DOHH2 (cell line): ENCODE results near the gene ARAP1.

Source experiments
- H3F3A ChIP-seq: fragments of 200-600 bp; sonication (generic), shearing (Covaris generic); 2 replicates; pipeline ENCODE4 v1.6.0; 2016; ENCODE audit warnings: antibody characterized with exemption, mild to moderate bottlenecking; ENCODE audit not compliant: control insufficient read depth, insufficient read depth
- H3K27ac ChIP-seq: fragments of 200-600 bp; sonication (generic); 2 replicates; pipeline ENCODE4 v1.5.1; 2014; ENCODE audit warnings: low read depth, mild to moderate bottlenecking, low read length, moderate library complexity
- H3K27me3 ChIP-seq: fragments of 200-600 bp; sonication (generic); 2 replicates; pipeline ENCODE4 v1.6.1; 2014; ENCODE audit warnings: mild to moderate bottlenecking, low read length, mixed read lengths; ENCODE audit not compliant: control insufficient read depth
- H3K36me3 ChIP-seq: fragments of 200-600 bp; sonication (generic); 2 replicates; pipeline ENCODE4 v1.6.1; 2014; ENCODE audit warnings: mild to moderate bottlenecking, low read length, moderate library complexity, mixed read lengths; ENCODE audit not compliant: control insufficient read depth
- H3K4me1 ChIP-seq: fragments of 200-600 bp; sonication (generic); 2 replicates; pipeline ENCODE4 v1.6.1; 2014; ENCODE audit warnings: mild to moderate bottlenecking, low read length, mixed read lengths; ENCODE audit not compliant: control insufficient read depth
- H3K4me2 ChIP-seq: fragments of 200-600 bp; sonication (generic); 2 replicates; pipeline ENCODE4 v1.6.0; 2014; ENCODE audit warnings: mild to moderate bottlenecking, low read length, moderate library complexity
- H3K4me3 ChIP-seq: fragments of 200-600 bp; sonication (generic); 2 replicates; pipeline ENCODE4 v1.5.1; 2014; ENCODE audit warnings: mild to moderate bottlenecking, low read length, mixed read lengths
- H3K79me2 ChIP-seq: fragments of 200-600 bp; sonication (generic); 2 replicates; pipeline ENCODE4 v1.6.1; 2014; ENCODE audit warnings: mild to moderate bottlenecking, low read length, mixed read lengths; ENCODE audit not compliant: control insufficient read depth
- H3K9me2 ChIP-seq: fragments of 200-600 bp; sonication (generic); replicated peaks from 2 replicates; pipeline ENCODE4 v1.6.1; 2014; ENCODE audit warnings: mild to moderate bottlenecking, low read length, mixed read lengths; ENCODE audit not compliant: control insufficient read depth
- H3K9me3 ChIP-seq: fragments of 200-600 bp; sonication (generic); 2 replicates; pipeline ENCODE4 v1.6.1; 2014; ENCODE audit warnings: antibody characterized with exemption, low read length, mixed read lengths; ENCODE audit not compliant: control insufficient read depth, insufficient read depth
- H4K20me1 ChIP-seq: fragments of 200-600 bp; sonication (generic); 2 replicates; pipeline ENCODE4 v1.6.0; 2014; ENCODE audit warnings: low read depth, mild to moderate bottlenecking, antibody characterized with exemption, low read length, moderate library complexity; ENCODE audit not compliant: control insufficient read depth, insufficient read depth
- EZH2phosphoT487 ChIP-seq: fragments of 200-600 bp; sonication (generic); IDR thresholded peaks from 2 replicates; pipeline ENCODE4 v1.6.1; 2017; ENCODE audit warnings: borderline replicate concordance, mild to moderate bottlenecking, antibody characterized with exemption, low read length, moderate library complexity, mixed read lengths
- TF ChIP-seq, protein P1 (sequence below): fragments of 200-600 bp; sonication (generic); IDR thresholded peaks from one replicate; pipeline ENCODE4 v1.5.1; 2014; ENCODE audit warnings: antibody characterized with exemption, mild to moderate bottlenecking, low read depth, low read length; ENCODE audit not compliant: poor library complexity, severe bottlenecking

Gene ARAP1

DNA sequence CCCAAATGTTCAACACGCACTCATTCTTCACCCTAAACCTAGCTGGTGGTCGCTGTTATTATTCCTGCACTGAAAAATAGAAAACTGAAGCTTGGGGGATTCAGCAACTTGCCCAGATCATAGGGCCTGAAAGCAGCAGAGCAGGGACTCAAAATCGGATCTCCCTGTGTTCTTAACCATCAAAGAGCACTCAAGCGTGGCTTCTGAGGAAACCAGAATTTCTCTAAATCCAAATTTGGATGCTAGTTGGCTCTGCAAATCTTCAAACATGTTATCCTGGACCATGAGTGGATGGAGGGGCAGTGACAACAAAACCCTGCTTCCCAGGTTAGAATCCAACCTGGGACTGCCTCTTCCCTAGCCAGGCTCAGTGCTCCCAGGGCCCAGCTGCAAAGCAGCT is 11.6 kb upstream of the ARAP1 start:
- no peaks in the 10 kb centered on the region for H3K27me3 ChIP-seq
- no peak for TF ChIP-seq EZH2phosphoT487
- TF ChIP-seq, protein P1, sequence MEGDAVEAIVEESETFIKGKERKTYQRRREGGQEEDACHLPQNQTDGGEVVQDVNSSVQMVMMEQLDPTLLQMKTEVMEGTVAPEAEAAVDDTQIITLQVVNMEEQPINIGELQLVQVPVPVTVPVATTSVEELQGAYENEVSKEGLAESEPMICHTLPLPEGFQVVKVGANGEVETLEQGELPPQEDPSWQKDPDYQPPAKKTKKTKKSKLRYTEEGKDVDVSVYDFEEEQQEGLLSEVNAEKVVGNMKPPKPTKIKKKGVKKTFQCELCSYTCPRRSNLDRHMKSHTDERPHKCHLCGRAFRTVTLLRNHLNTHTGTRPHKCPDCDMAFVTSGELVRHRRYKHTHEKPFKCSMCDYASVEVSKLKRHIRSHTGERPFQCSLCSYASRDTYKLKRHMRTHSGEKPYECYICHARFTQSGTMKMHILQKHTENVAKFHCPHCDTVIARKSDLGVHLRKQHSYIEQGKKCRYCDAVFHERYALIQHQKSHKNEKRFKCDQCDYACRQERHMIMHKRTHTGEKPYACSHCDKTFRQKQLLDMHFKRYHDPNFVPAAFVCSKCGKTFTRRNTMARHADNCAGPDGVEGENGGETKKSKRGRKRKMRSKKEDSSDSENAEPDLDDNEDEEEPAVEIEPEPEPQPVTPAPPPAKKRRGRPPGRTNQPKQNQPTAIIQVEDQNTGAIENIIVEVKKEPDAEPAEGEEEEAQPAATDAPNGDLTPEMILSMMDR = no peak
- H3F3A ChIP-seq = no peaks in the 10 kb centered on the region
- no peak overlapping the region for H3K4me3 ChIP-seq
- H3K4me2 ChIP-seq = no peak overlapping the region
- H3K27ac ChIP-seq = no peak overlapping the region
- no peaks in the 10 kb centered on the region for H3K79me2 ChIP-seq
- no peaks in the 10 kb centered on the region for H3K4me1 ChIP-seq
- H3K9me3 ChIP-seq = no peaks in the 10 kb centered on the region
- H3K9me2 ChIP-seq = no peaks in the 10 kb centered on the region
- H4K20me1 ChIP-seq = no peaks in the 10 kb centered on the region
- no peaks in the 10 kb centered on the region for H3K36me3 ChIP-seq

DNA sequence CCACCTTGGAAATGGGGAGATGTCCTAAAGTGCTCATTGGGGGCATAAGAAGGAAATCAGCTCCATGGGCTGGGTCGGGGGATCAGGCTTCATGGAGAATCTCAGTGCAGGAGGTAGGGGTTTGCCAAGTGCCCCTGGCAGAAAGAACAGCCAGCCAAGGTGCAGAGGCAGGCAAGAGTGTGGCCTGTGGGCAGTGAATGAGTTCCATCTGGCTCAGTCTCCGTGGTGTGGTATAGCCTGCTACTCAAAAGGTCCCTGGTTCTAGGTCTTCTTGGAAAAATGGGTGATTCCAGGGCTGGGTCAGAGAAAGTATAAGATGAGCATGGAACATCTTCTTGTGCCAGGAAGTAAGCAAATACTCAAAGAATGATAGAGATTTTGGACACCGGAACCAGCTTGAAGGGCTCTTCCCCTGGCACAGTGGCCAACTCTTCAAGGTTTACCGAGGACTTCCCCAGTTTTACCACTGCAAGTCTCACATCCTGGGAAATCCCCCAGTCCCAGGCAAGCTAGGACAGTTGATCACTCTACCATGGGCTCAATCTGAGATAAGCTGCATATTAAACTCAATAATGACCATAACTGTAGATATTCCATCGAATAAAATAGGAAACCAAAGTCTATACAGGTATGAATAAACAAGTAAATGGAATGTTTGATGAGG is 10.6 kb upstream of the ARAP1 start:
- Histone ChIP-seq H3K4me3 (no peak overlapping the region), H3K4me2 (no peak overlapping the region), H3K9me2 (no peaks in the 10 kb centered on the region), H3K36me3 (no peaks in the 10 kb centered on the region), H3F3A (no peaks in the 10 kb centered on the region), H3K27me3 (no peaks in the 10 kb centered on the region), H4K20me1 (no peaks in the 10 kb centered on the region), H3K9me3 (no peaks in the 10 kb centered on the region), H3K27ac (no peak overlapping the region), H3K4me1 (no peaks in the 10 kb centered on the region), H3K79me2 (no peaks in the 10 kb centered on the region)
- no peak for TF ChIP-seq EZH2phosphoT487
- TF ChIP-seq, protein P1 = no peak

DNA sequence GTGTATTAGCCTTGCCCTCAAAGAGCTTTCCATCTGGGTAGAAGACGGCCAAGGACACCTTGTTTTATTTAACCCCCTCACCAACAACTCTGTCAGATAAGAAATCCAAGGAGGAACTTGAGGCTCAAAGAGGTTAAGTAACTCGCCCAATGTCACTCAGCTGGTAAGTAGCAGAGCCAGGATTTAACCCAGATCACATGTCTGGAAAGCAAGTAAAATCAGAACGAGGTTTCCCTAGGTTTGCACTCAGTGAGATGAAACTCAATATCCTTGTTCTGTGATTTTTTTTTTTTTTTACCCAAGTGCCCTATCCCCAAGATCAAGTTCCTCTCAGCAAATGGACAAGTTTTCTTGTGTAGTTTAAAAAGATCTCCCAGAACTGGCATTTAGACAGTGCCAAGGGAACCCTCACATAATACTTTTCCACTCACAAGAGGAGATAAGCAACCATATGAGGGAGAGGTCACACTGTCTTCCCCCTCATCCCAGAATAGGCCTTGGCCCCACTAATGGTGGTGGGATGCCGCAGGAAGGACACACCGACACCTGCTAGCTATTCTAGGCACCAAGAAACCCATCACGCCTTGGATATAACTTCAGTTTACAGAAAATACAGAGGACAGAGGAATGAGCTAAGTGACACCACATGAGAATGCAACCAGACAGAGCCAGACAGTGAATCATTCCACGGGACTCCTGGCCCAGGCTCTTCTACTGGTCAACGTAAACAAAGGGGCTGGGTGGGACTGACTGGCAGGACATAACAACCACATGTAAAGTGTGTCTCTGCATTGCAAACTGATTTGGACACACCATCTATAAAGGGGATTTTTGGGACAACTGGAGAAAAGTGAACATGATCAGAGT is 8.6 kb upstream of the ARAP1 start:
- Histone ChIP-seq H3K27me3 (no peaks in the 10 kb centered on the region), H3K79me2 (no peaks in the 10 kb centered on the region), H3K36me3 (no peaks in the 10 kb centered on the region), H3K4me2 (no peak overlapping the region), H3K27ac (no peak overlapping the region), H3K9me3 (no peaks in the 10 kb centered on the region), H3K4me3 (no peak overlapping the region), H3K4me1 (no peaks in the 10 kb centered on the region), H3K9me2 (no peaks in the 10 kb centered on the region), H4K20me1 (no peaks in the 10 kb centered on the region), H3F3A (no peaks in the 10 kb centered on the region)
- TF ChIP-seq, protein P1 = no peak
- no peak for TF ChIP-seq EZH2phosphoT487
